DOHH2 (cell line): ENCODE measurements around the gene COL23A1.

ENCODE experiments used
- H3F3A ChIP-seq: fragments of 200-600 bp; sonication (generic), shearing (Covaris generic); 2 replicates; pipeline ENCODE4 v1.6.0; 2016; ENCODE audit warnings: antibody characterized with exemption, mild to moderate bottlenecking; ENCODE audit not compliant: control insufficient read depth, insufficient read depth
- H3K27ac ChIP-seq: fragments of 200-600 bp; sonication (generic); 2 replicates; pipeline ENCODE4 v1.5.1; 2014; ENCODE audit warnings: low read depth, mild to moderate bottlenecking, low read length, moderate library complexity
- H3K27me3 ChIP-seq: fragments of 200-600 bp; sonication (generic); 2 replicates; pipeline ENCODE4 v1.6.1; 2014; ENCODE audit warnings: mild to moderate bottlenecking, low read length, mixed read lengths; ENCODE audit not compliant: control insufficient read depth
- H3K36me3 ChIP-seq: fragments of 200-600 bp; sonication (generic); 2 replicates; pipeline ENCODE4 v1.6.1; 2014; ENCODE audit warnings: mild to moderate bottlenecking, low read length, moderate library complexity, mixed read lengths; ENCODE audit not compliant: control insufficient read depth
- H3K4me1 ChIP-seq: fragments of 200-600 bp; sonication (generic); 2 replicates; pipeline ENCODE4 v1.6.1; 2014; ENCODE audit warnings: mild to moderate bottlenecking, low read length, mixed read lengths; ENCODE audit not compliant: control insufficient read depth
- H3K4me2 ChIP-seq: fragments of 200-600 bp; sonication (generic); 2 replicates; pipeline ENCODE4 v1.6.0; 2014; ENCODE audit warnings: mild to moderate bottlenecking, low read length, moderate library complexity
- H3K4me3 ChIP-seq: fragments of 200-600 bp; sonication (generic); 2 replicates; pipeline ENCODE4 v1.5.1; 2014; ENCODE audit warnings: mild to moderate bottlenecking, low read length, mixed read lengths
- H3K79me2 ChIP-seq: fragments of 200-600 bp; sonication (generic); 2 replicates; pipeline ENCODE4 v1.6.1; 2014; ENCODE audit warnings: mild to moderate bottlenecking, low read length, mixed read lengths; ENCODE audit not compliant: control insufficient read depth
- H3K9me2 ChIP-seq: fragments of 200-600 bp; sonication (generic); replicated peaks from 2 replicates; pipeline ENCODE4 v1.6.1; 2014; ENCODE audit warnings: mild to moderate bottlenecking, low read length, mixed read lengths; ENCODE audit not compliant: control insufficient read depth
- H3K9me3 ChIP-seq: fragments of 200-600 bp; sonication (generic); 2 replicates; pipeline ENCODE4 v1.6.1; 2014; ENCODE audit warnings: antibody characterized with exemption, low read length, mixed read lengths; ENCODE audit not compliant: control insufficient read depth, insufficient read depth
- H4K20me1 ChIP-seq: fragments of 200-600 bp; sonication (generic); 2 replicates; pipeline ENCODE4 v1.6.0; 2014; ENCODE audit warnings: low read depth, mild to moderate bottlenecking, antibody characterized with exemption, low read length, moderate library complexity; ENCODE audit not compliant: control insufficient read depth, insufficient read depth
- EZH2phosphoT487 ChIP-seq: fragments of 200-600 bp; sonication (generic); IDR thresholded peaks from 2 replicates; pipeline ENCODE4 v1.6.1; 2017; ENCODE audit warnings: borderline replicate concordance, mild to moderate bottlenecking, antibody characterized with exemption, low read length, moderate library complexity, mixed read lengths
- TF ChIP-seq, protein P1 (sequence below): fragments of 200-600 bp; sonication (generic); IDR thresholded peaks from one replicate; pipeline ENCODE4 v1.5.1; 2014; ENCODE audit warnings: antibody characterized with exemption, mild to moderate bottlenecking, low read depth, low read length; ENCODE audit not compliant: poor library complexity, severe bottlenecking

The COL23A1 gene

DNA sequence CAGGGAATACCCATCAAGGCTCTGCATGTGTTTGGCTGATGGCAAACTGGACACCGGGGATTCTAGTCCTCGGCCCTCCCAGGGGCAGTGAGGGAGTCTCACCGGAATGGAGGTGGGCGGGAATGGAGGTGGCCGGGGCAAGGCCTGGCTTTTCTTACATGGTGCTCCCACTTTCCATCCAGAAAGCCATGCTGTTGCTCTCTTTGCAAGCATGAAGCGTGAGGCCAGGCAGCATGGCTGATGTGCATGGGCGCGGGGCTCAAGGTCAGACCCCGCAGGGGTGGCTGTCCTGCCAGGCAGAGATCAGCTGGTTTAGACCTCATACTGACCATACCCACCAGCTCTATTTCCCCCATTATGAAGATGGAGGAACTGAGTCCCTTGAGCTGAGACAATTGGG lies 249.6 kb downstream of the COL23A1 start:
- H3K9me3 ChIP-seq = no peaks in the 10 kb centered on the region
- H3K36me3 ChIP-seq = no peaks in the 10 kb centered on the region
- no peaks in the 10 kb centered on the region for H3F3A ChIP-seq
- no peaks in the 10 kb centered on the region for H3K4me1 ChIP-seq
- no peaks in the 10 kb centered on the region for H3K27me3 ChIP-seq
- TF ChIP-seq EZH2phosphoT487 = no peak
- TF ChIP-seq, protein P1, sequence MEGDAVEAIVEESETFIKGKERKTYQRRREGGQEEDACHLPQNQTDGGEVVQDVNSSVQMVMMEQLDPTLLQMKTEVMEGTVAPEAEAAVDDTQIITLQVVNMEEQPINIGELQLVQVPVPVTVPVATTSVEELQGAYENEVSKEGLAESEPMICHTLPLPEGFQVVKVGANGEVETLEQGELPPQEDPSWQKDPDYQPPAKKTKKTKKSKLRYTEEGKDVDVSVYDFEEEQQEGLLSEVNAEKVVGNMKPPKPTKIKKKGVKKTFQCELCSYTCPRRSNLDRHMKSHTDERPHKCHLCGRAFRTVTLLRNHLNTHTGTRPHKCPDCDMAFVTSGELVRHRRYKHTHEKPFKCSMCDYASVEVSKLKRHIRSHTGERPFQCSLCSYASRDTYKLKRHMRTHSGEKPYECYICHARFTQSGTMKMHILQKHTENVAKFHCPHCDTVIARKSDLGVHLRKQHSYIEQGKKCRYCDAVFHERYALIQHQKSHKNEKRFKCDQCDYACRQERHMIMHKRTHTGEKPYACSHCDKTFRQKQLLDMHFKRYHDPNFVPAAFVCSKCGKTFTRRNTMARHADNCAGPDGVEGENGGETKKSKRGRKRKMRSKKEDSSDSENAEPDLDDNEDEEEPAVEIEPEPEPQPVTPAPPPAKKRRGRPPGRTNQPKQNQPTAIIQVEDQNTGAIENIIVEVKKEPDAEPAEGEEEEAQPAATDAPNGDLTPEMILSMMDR = no peak
- H4K20me1 ChIP-seq = no peaks in the 10 kb centered on the region
- H3K9me2 ChIP-seq = no peaks in the 10 kb centered on the region
- no peak overlapping the region for H3K4me2 ChIP-seq
- no peak overlapping the region for H3K4me3 ChIP-seq
- H3K79me2 ChIP-seq = no peaks in the 10 kb centered on the region
- H3K27ac ChIP-seq = no peak overlapping the region

DNA sequence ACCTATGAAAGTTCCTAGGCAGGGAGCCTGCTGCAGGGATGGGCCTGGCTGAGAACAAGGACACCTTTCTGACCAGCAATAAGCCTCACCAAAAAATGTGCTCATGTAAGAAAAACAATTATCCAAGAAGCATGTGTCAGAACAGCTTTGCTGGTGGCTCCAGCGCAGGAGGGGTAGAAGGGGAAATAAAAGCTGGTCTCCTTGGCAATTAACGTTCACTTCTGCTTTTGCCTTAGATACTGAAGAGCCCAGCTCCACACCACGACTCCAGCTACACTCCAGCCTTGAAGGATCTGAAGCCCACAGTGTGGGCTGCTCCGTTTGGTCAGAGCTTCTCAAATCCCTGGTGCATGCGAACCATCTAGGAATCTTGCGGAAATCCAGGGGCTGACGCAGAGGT lies 250.0 kb downstream of the COL23A1 start:
- Histone ChIP-seq H3K9me2 (no peaks in the 10 kb centered on the region), H3K4me2 (no peak overlapping the region), H3K36me3 (no peaks in the 10 kb centered on the region), H3K9me3 (no peaks in the 10 kb centered on the region), H3F3A (no peaks in the 10 kb centered on the region), H3K27ac (no peak overlapping the region), H4K20me1 (no peaks in the 10 kb centered on the region), H3K27me3 (no peaks in the 10 kb centered on the region), H3K4me1 (peaks cover 3% of the 10 kb centered on the region; the same call in 1 of the 2 replicates), H3K4me3 (no peak overlapping the region), H3K79me2 (no peaks in the 10 kb centered on the region)
- TF ChIP-seq, protein P1 = no peak
- TF ChIP-seq EZH2phosphoT487 = no peak

DNA sequence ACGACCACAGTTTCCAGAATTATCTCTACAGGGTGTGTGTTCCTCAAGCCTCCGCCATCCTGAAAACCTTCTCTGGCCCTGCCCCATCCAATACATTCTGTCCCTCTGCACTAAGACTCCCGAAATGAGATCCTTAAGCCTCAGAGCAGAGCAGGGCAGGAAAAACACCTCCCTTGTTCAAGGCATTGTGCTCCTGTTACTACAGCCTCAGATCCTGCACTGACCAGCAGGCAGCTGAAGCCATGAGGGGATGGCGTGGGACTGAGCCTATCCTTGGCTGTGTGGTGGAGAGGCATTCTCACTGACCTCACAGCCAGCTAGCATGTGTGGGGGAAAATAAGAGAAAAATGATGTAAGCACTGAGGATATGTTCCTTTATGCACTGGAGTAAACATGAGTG lies 250.9 kb downstream of the COL23A1 start:
- H3K9me2 ChIP-seq = no peaks in the 10 kb centered on the region
- H3K4me1 ChIP-seq = peaks cover 5% of the 10 kb centered on the region; the same call in 1 of the 2 replicates
- no peaks in the 10 kb centered on the region for H4K20me1 ChIP-seq
- no peaks in the 10 kb centered on the region for H3K36me3 ChIP-seq
- no peaks in the 10 kb centered on the region for H3K9me3 ChIP-seq
- no peak overlapping the region for H3K27ac ChIP-seq
- H3F3A ChIP-seq = no peaks in the 10 kb centered on the region
- H3K4me3 ChIP-seq = no peak overlapping the region
- no peak overlapping the region for H3K4me2 ChIP-seq
- H3K27me3 ChIP-seq = no peaks in the 10 kb centered on the region
- TF ChIP-seq EZH2phosphoT487 = no peak
- TF ChIP-seq, protein P1 = no peak
- no peaks in the 10 kb centered on the region for H3K79me2 ChIP-seq

DNA sequence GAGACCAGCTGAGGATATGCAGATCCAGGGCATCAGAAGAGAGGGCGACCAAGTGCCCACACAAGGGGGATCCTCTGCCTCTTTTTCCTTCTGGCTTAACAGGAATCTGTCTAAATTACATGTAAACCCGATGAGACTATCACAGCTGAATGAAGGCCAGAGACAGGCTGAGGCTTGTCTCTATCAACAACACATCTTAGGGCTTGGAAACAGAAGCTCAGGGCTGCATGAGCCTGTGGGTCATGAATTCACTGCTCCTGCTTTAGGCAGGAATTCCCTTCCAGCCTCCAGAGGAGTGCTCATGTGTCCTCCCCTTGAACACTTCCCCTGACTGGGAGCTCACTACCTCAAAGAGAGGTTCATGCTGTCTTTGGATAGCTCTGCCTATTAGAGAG lies 251.4 kb downstream of the COL23A1 start:
- H3K79me2 ChIP-seq = no peaks in the 10 kb centered on the region

More for the DNA sequence above, 251.4 kb downstream of the COL23A1 start:
- no peaks in the 10 kb centered on the region for H3K36me3 ChIP-seq
- peaks cover 5% of the 10 kb centered on the region; the same call in 1 of the 2 replicates for H3K4me1 ChIP-seq
- no peak for TF ChIP-seq EZH2phosphoT487
- TF ChIP-seq, protein P1 = no peak
- no peaks in the 10 kb centered on the region for H3K27me3 ChIP-seq
- no peak overlapping the region for H3K4me2 ChIP-seq
- no peaks in the 10 kb centered on the region for H3K9me2 ChIP-seq
- no peaks in the 10 kb centered on the region for H3K9me3 ChIP-seq
- no peaks in the 10 kb centered on the region for H3F3A ChIP-seq
- no peaks in the 10 kb centered on the region for H4K20me1 ChIP-seq
- no peak overlapping the region for H3K27ac ChIP-seq
- H3K4me3 ChIP-seq = no peak overlapping the region
